H9 (cell line): ENCODE data around the gene SCAND1. TPM values are rescaled to one million over a fixed set of nuclear protein-coding genes. Genes with fewer than 3 reads are reported as not detected.

ENCODE experiments used
- DNase-seq: peaks from one replicate; pipeline ENCODE4 v3.0.0-alpha.2; 2017
- H2AFZ ChIP-seq: one replicate; pipeline ENCODE4 v1.6.1; 2013; ENCODE audit warnings: mild to moderate bottlenecking, low read length, control low read depth, moderate library complexity
- H2AK5ac ChIP-seq: 2 replicates; pipeline ENCODE4 v1.6.1; 2013; ENCODE audit warnings: low read length, control low read depth, mixed read lengths; ENCODE audit not compliant: insufficient read length
- H2BK120ac ChIP-seq: one replicate; pipeline ENCODE4 v1.6.1; 2013; ENCODE audit warnings: low read depth, mild to moderate bottlenecking, low read length, control low read depth, inconsistent platforms; ENCODE audit not compliant: poor library complexity, severe bottlenecking
- H2BK12ac ChIP-seq: 2 replicates; pipeline ENCODE4 v1.6.1; 2013; ENCODE audit warnings: low read length, control low read depth, mixed read lengths, low read depth; ENCODE audit not compliant: insufficient read length
- H2BK15ac ChIP-seq: 2 replicates; pipeline ENCODE4 v1.6.1; 2013; ENCODE audit warnings: low read depth, low read length, control low read depth
- H2BK20ac ChIP-seq: one replicate; pipeline ENCODE4 v1.6.1; 2013; ENCODE audit warnings: low read depth, mild to moderate bottlenecking, low read length, control low read depth, inconsistent platforms; ENCODE audit not compliant: poor library complexity, severe bottlenecking
- H2BK5ac ChIP-seq: 2 replicates; pipeline ENCODE4 v1.6.1; 2013; ENCODE audit warnings: low read length, control low read depth, mixed read lengths; ENCODE audit not compliant: insufficient read length
- H3K14ac ChIP-seq: 2 replicates; pipeline ENCODE4 v1.6.1; 2013; ENCODE audit warnings: low read length, control low read depth; ENCODE audit not compliant: insufficient read depth
- H3K18ac ChIP-seq: 2 replicates; pipeline ENCODE4 v1.6.1; 2013; ENCODE audit warnings: low read depth, mild to moderate bottlenecking, mixed read lengths, low read length, control low read depth; ENCODE audit not compliant: insufficient read length
- H3K23ac ChIP-seq: 2 replicates; pipeline ENCODE4 v1.6.1; 2013; ENCODE audit warnings: low read length, control low read depth, mixed read lengths, low read depth; ENCODE audit not compliant: insufficient read length
- H3K23me2 ChIP-seq: 2 replicates; pipeline ENCODE4 v1.6.1; 2013; ENCODE audit warnings: low read depth, mild to moderate bottlenecking, mixed read lengths, low read length, control low read depth; ENCODE audit not compliant: insufficient read length, poor library complexity, severe bottlenecking
- H3K27ac ChIP-seq: 2 replicates; pipeline ENCODE4 v1.5.1; 2013; ENCODE audit warnings: low read length, control low read depth, mixed read lengths, low read depth; ENCODE audit not compliant: insufficient read length
- H3K27me3 ChIP-seq: 2 replicates; pipeline ENCODE4 v1.6.1; 2013; ENCODE audit warnings: low read length, control low read depth, inconsistent platforms; ENCODE audit not compliant: insufficient read depth
- H3K4ac ChIP-seq: 2 replicates; pipeline ENCODE4 v1.6.1; 2013; ENCODE audit warnings: low read depth, mild to moderate bottlenecking, control low read depth, inconsistent platforms, low read length, moderate library complexity
- H3K4me1 ChIP-seq: 2 replicates; pipeline ENCODE4 v1.6.1; 2013; ENCODE audit warnings: low read length, control low read depth, inconsistent platforms; ENCODE audit not compliant: insufficient read depth
- H3K4me2 ChIP-seq: 2 replicates; pipeline ENCODE4 v1.6.1; 2013; ENCODE audit warnings: low read length, control low read depth, mixed read lengths; ENCODE audit not compliant: insufficient read length, insufficient read depth
- H3K56ac ChIP-seq: 2 replicates; pipeline ENCODE4 v1.6.1; 2013; ENCODE audit warnings: low read depth, mild to moderate bottlenecking, mixed read lengths, low read length, control low read depth; ENCODE audit not compliant: insufficient read length
- H3K79me1 ChIP-seq: 2 replicates; pipeline ENCODE4 v1.6.1; 2013; ENCODE audit warnings: low read depth, mild to moderate bottlenecking, moderate library complexity, low read length, control low read depth, inconsistent platforms; ENCODE audit not compliant: insufficient read depth, poor library complexity, severe bottlenecking
- H3K79me2 ChIP-seq: 2 replicates; pipeline ENCODE4 v1.6.1; 2013; ENCODE audit warnings: low read length, control low read depth, inconsistent platforms; ENCODE audit not compliant: insufficient read depth
- H3K9ac ChIP-seq: 2 replicates; pipeline ENCODE4 v1.6.1; 2013; ENCODE audit warnings: low read length, control low read depth, mixed read lengths; ENCODE audit not compliant: insufficient read length; ENCODE audit errors: extremely low read depth
- H3K9me3 ChIP-seq: one replicate; pipeline ENCODE4 v1.6.1; 2013; ENCODE audit warnings: low read depth, low read length, inconsistent platforms; ENCODE audit not compliant: control insufficient read depth
- H3T11ph ChIP-seq: one replicate; pipeline ENCODE4 v1.6.1; 2013; ENCODE audit warnings: mild to moderate bottlenecking, low read length, control low read depth, inconsistent platforms
- H4K20me1 ChIP-seq: one replicate; pipeline ENCODE4 v1.6.1; 2013; ENCODE audit not compliant: control insufficient read depth, insufficient read length, insufficient read depth
- H4K5ac ChIP-seq: 2 replicates; pipeline ENCODE4 v1.6.1; 2013; ENCODE audit warnings: low read depth, mild to moderate bottlenecking, mixed read lengths, low read length, control low read depth; ENCODE audit not compliant: insufficient read length
- H4K8ac ChIP-seq: replicated peaks from 2 replicates; pipeline ENCODE4 v1.6.1; 2013; ENCODE audit warnings: low read length, control low read depth, mixed read lengths, low read depth; ENCODE audit not compliant: insufficient read length
- H4K91ac ChIP-seq: 2 replicates; pipeline ENCODE4 v1.6.1; 2013; ENCODE audit warnings: low read depth, mild to moderate bottlenecking, moderate library complexity, mixed read lengths, low read length, control low read depth; ENCODE audit not compliant: insufficient read length
- H3K27ac Mint-ChIP-seq, 3 experiments: 2 replicates in 2 of 3; 3 replicates in 1 of 3; pipeline ENCODE4 v1.8.0; 2020 to 2021; ENCODE audit warnings: mixed read lengths in 3 of 3, mild to moderate bottlenecking in 1 of 3, moderate library complexity in 1 of 3
- H3K27me3 Mint-ChIP-seq: 2 replicates; pipeline ENCODE4 v1.8.0; 2021; ENCODE audit warnings: low read depth, mild to moderate bottlenecking, moderate library complexity, mixed read lengths
- H3K36me3 Mint-ChIP-seq, 3 experiments: 2 replicates in 2 of 3; 3 replicates in 1 of 3; pipeline ENCODE4 v1.8.0; 2020 to 2021; ENCODE audit warnings: low read depth in 3 of 3, mixed read lengths in 3 of 3; ENCODE audit not compliant: insufficient read depth in 1 of 3
- H3K4me1 Mint-ChIP-seq, 2 experiments: 2 replicates each; pipeline ENCODE4 v1.8.0; 2020; ENCODE audit warnings: mixed read lengths in 2 of 2
- H3K4me3 Mint-ChIP-seq, 2 experiments: 2 replicates in 1 of 2; 3 replicates in 1 of 2; pipeline ENCODE4 v1.8.0; 2020 to 2021; ENCODE audit warnings: mild to moderate bottlenecking in 2 of 2, mixed read lengths in 2 of 2, moderate library complexity in 1 of 2
- H3K9me3 Mint-ChIP-seq, 2 experiments: 2 replicates in 1 of 2; 3 replicates in 1 of 2; pipeline ENCODE4 v1.8.0; 2020; ENCODE audit warnings: mild to moderate bottlenecking in 2 of 2, mixed read lengths in 2 of 2, moderate library complexity in 1 of 2
- WGBS: extraction: QIAGEN DNeasy Blood & Tissue Kit; methylation state at CpG from one replicate; pipeline ENCODE4 v1.1.7; 2013; ENCODE audit warnings: missing lambda C conversion rate, low lambda C conversion rate, mixed read lengths; ENCODE audit not compliant: insufficient read length; ENCODE audit errors: extremely low coverage; 5-methylcytosine and 5-hydroxymethylcytosine counted together
- total RNA-seq: library from RNA; stranded (reverse); gene quantifications from 2 replicates; pipeline ENCODE4 v1.2.1, GENCODE V29; 2021
- TF ChIP-seq, protein P1 (sequence below): fragments of 200-600 bp; sonication (generic); conservative IDR thresholded peaks from 3 replicates; pipeline ENCODE4 v1.8.0; 2021; ENCODE audit warnings: antibody characterized with exemption, mild to moderate bottlenecking

Gene SCAND1
- total RNA-seq, 1 experiment from 2014 or later = 59.1 TPM

DNA sequence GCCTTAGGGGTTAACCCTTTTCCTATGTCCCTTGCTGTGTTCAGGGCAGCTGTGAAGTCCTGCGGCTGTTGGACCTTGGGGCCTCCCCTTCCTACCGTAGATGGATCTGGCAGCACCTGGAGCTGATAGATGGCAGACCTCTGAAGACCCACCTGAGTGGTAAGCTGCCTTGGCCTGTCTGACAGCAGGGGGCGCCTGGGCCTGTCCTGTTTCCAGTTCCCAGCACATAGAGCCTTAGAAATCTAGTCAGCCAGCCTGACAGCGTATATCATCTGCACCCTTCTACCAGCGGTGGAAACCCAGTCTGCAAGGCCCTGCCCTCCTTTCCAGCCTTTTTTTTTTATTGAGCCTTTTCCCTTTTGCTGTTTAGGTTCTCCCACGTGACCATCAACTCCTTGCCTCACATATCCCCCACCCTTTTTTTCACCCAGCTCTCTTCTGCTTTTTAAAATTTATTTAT lies 40.7 kb upstream of the SCAND1 start:
- Histone ChIP-seq H3K27me3 (no peaks in the 10 kb centered on the region), H2BK20ac (no peak overlapping the region), H3K56ac (no peak overlapping the region), H3K9me3 (no peaks in the 10 kb centered on the region), H3K4ac (no peak overlapping the region), H3K27ac (no peak overlapping the region), H3K79me1 (no peaks in the 10 kb centered on the region), H4K8ac (no peak overlapping the region), H2BK120ac (no peak overlapping the region), H2BK15ac (no peak overlapping the region), H3K4me1 (no peaks in the 10 kb centered on the region), H2AFZ (no peak overlapping the region), H3K23ac (no peak overlapping the region), H4K20me1 (no peaks in the 10 kb centered on the region), H3K14ac (no peak overlapping the region), H2BK5ac (no peak overlapping the region), H3K4me2 (no peak overlapping the region), H4K5ac (no peak overlapping the region), H2AK5ac (no peak overlapping the region), H3K79me2 (no peaks in the 10 kb centered on the region), H3K18ac (no peak overlapping the region), H3T11ph (no peak overlapping the region), H4K91ac (no peak overlapping the region), H3K23me2 (no peaks in the 10 kb centered on the region), H3K9ac (no peak overlapping the region), H2BK12ac (no peak overlapping the region)
- Mint-ChIP-seq H3K27me3 (no peaks in the 10 kb centered on the region), H3K36me3 (no peaks in the 10 kb centered on the region), H3K9me3 (0 out of 5 replicates have a peak, but pooled peaks cover 0 to 1% of the 10 kb centered on the region in 2 experiments), H3K4me1 (peaks cover 4 to 16% of the 10 kb centered on the region in 2 experiments), H3K4me3 (no peak overlapping the region), H3K27ac (no peak overlapping the region)
- WGBS = no CpG with 5 or more reads among the region's 6 CpGs
- TF ChIP-seq, protein P1, sequence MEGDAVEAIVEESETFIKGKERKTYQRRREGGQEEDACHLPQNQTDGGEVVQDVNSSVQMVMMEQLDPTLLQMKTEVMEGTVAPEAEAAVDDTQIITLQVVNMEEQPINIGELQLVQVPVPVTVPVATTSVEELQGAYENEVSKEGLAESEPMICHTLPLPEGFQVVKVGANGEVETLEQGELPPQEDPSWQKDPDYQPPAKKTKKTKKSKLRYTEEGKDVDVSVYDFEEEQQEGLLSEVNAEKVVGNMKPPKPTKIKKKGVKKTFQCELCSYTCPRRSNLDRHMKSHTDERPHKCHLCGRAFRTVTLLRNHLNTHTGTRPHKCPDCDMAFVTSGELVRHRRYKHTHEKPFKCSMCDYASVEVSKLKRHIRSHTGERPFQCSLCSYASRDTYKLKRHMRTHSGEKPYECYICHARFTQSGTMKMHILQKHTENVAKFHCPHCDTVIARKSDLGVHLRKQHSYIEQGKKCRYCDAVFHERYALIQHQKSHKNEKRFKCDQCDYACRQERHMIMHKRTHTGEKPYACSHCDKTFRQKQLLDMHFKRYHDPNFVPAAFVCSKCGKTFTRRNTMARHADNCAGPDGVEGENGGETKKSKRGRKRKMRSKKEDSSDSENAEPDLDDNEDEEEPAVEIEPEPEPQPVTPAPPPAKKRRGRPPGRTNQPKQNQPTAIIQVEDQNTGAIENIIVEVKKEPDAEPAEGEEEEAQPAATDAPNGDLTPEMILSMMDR = peak; percentile 89
- peak; percentile 95 for DNase-seq
